H54 (cell line): ENCODE data around the gene PPP2R2B.

Experiments used
- DNase-seq: peaks from one replicate; pipeline ENCODE4 v3.0.0; 2011; ENCODE audit warnings: low spot score, mixed read lengths; ENCODE audit not compliant: insufficient read length
- FAIRE-seq: peaks from 3 replicates; lab custom pipeline; 2011; peaks lifted over from hg19 to GRCh38; lab: Jason Lieb, UNC
- POLR2A ChIP-seq: IDR thresholded peaks from 2 replicates; pipeline ENCODE4 v1.6.1; 2011; ENCODE audit warnings: low read depth, mild to moderate bottlenecking, low read length

Gene PPP2R2B

GRCh38 chr5:146606893-146607292 is 271.7 kb downstream of the PPP2R2B start:
- DNase-seq (no peak), FAIRE-seq (no peak)

GRCh38 chr5:146600376-146600775 is 278.2 kb downstream of the PPP2R2B start:
- FAIRE-seq, result no peak
- TF ChIP-seq POLR2A, result no peak
- no peak for DNase-seq

More at GRCh38 chr5:146606893-146607292, 271.7 kb downstream of the PPP2R2B start:
- no peak for TF ChIP-seq POLR2A

GRCh38 chr5:146599261-146599660 is 279.3 kb downstream of the PPP2R2B start:
- DNase-seq, result no peak
- no peak for FAIRE-seq
- no peak for TF ChIP-seq POLR2A

GRCh38 chr5:146595088-146595487 is 283.5 kb downstream of the PPP2R2B start:
- no peak for DNase-seq
- TF ChIP-seq POLR2A, result no peak
- FAIRE-seq, result no peak

GRCh38 chr5:146592352-146592751 is 286.2 kb downstream of the PPP2R2B start:
- no peak for TF ChIP-seq POLR2A
- no peak for FAIRE-seq
- no peak for DNase-seq

- FAIRE-seq, result no peak
Observed at GRCh38 chr5:146589028-146589345, 289.6 kb downstream of the PPP2R2B start.

GRCh38 chr5:146588331-146589027 is 290.1 kb downstream of the PPP2R2B start:
- FAIRE-seq (no peak), DNase-seq (peak; percentile 30)
- TF ChIP-seq POLR2A, result no peak

More at GRCh38 chr5:146589028-146589345, 289.6 kb downstream of the PPP2R2B start:
- DNase-seq, result no peak
- no peak for TF ChIP-seq POLR2A

- FAIRE-seq (no peak), DNase-seq (no peak)
- no peak for TF ChIP-seq POLR2A
Observed at GRCh38 chr5:146586752-146587151, 291.8 kb downstream of the PPP2R2B start.

- no peak for TF ChIP-seq POLR2A
- FAIRE-seq (no peak), DNase-seq (no peak)
Observed at GRCh38 chr5:146584750-146585149, 293.8 kb downstream of the PPP2R2B start.

GRCh38 chr5:146582051-146582596 is 296.4 kb downstream of the PPP2R2B start:
- FAIRE-seq, result no peak
- no peak for TF ChIP-seq POLR2A
- DNase-seq, result no peak

- no peak for TF ChIP-seq POLR2A
- no peak for DNase-seq
- no peak for FAIRE-seq
Observed at GRCh38 chr5:146580237-146580636, 298.3 kb downstream of the PPP2R2B start.

- no peak for TF ChIP-seq POLR2A
- FAIRE-seq (no peak), DNase-seq (no peak)
Observed at GRCh38 chr5:146574713-146575112, 303.8 kb downstream of the PPP2R2B start.

- TF ChIP-seq POLR2A, result no peak
- no peak for FAIRE-seq
- no peak for DNase-seq
Observed at GRCh38 chr5:146568161-146568560, 310.4 kb downstream of the PPP2R2B start.

- FAIRE-seq (peak; percentile 41), DNase-seq (peak; percentile 82)
- TF ChIP-seq POLR2A, result no peak
Observed at GRCh38 chr5:146565764-146566367, 312.7 kb downstream of the PPP2R2B start.
